HG03175 (cell line): ENCODE measurements around the gene TSC22D4.
"Not testable (repeated sequence)": the region's sequence is repeated elsewhere in the genome, so short reads cannot be mapped to it uniquely, and the experiment has no call there.

Experiments used
- ATAC-seq: cut with Tn5 transposase; IDR thresholded peaks from one replicate; pipeline ENCODE4 v1.9.1; 2021; ENCODE audit warnings: mild to moderate bottlenecking, moderate library complexity; ENCODE audit not compliant: unreplicated experiment

Gene TSC22D4

DNA sequence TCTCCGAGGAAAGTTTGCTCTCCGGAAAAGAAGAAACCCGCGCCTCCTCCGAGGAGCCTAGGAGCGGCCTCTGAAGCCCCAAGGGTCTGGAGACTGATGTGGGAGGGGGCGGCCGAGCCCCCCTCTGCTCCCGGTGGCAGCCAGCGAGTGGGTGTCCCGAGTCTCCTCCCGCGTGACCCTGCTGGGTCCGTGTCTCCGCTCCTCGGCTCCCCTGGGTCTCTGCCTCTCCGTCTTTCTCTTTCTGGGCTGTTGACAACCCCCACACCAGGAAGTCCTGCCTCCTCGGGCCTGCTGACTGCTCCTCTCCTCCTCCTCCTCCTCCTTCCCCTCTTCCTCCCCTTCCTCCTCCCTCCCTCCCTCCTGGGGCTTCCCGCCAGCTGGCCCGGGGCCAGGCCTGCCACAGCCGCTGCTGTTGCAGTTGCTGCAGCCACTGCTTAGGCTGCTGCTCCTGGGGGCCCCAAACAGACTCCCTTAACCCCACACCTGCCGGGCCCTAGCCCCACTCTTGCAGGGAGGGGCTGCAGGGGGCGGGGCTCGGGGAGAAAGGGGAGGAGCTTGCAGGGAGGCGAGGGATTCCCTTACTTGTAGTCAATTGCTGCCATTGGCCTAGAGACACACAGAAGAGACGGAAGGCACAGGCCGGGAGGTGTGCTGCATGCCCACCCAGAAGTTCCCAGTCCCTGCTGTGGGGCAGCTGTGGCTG lies at the start of gene TSC22D4:
Gene TSC22D4, minus strand, starts transcription at position 257 of the 703 bp plus-strand sequence. CDS start 1,176 bp downstream, outside the sequence.
- peak; percentile 71 for ATAC-seq

GRCh38 chr7:100528108-100528866 lies 49.3 kb upstream of the TSC22D4 start:
- not testable (repeated sequence) for ATAC-seq

GRCh38 chr7:100523192-100523591 lies 44.2 kb upstream of the TSC22D4 start:
- ATAC-seq: not testable (repeated sequence)

- ATAC-seq: not testable (repeated sequence)
These were observed 43.0 kb upstream of the TSC22D4 start for GRCh38 chr7:100521909-100522593.

- ATAC-seq: no peak
These were observed 42.1 kb upstream of the TSC22D4 start for GRCh38 chr7:100521076-100521475.

DNA sequence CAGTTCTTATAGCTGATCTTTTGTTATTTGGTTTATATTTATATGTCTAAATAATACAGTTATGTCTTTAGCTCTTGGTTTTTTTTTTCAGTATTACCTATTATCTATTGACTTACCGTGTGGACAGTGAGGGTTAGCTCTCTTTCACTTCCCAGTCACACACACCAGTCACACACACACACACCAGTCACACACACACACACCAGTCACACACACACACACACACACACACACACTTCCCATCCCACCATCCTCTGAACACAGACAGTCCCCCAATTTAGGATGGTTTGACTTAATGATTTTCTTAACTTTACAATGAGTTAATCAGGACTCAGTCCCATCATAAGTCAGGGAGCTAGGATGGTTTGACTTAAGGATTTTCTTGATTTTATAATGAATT lies 41.1 kb upstream of the TSC22D4 start:
- no peak for ATAC-seq

DNA sequence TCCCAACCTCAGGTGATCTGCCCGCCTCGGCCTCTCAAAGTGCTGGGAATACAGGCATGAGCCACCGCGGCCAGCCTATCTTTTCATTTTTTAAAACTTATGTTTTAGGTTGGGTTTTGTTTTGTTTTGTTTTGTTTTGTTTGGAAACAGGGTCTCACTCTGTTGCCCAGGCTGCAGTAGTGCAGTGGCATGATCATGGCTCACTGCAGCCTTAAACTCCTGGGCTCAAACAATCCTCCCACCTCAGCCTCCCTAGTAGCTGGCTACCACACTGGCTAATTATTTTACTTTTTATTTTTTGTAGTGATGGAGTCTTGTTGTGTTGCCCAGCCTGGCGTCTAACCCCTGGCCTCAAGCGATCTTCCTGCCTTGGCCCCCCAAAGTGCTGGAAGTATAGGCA lies 40.6 kb upstream of the TSC22D4 start:
- ATAC-seq: no peak

DNA sequence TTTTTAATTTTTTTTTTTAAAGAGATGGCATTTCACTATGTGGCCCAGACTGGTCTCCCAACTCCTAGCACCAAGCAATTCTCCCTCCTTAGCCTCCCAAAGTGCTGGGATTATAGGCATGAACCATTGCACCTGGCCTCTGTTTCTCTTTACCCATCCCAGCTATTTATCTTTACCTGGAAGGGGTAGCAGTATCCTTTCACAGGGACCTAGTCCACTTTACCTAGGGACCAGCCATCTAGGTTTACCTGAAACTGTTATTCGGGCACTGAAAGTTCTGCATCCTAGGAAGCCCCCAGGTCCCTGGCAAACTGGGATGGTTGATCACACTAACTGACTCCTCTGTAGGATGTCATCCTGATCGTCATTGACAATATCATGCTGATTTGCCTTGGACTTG lies 38.3 kb upstream of the TSC22D4 start:
- no peak for ATAC-seq

DNA sequence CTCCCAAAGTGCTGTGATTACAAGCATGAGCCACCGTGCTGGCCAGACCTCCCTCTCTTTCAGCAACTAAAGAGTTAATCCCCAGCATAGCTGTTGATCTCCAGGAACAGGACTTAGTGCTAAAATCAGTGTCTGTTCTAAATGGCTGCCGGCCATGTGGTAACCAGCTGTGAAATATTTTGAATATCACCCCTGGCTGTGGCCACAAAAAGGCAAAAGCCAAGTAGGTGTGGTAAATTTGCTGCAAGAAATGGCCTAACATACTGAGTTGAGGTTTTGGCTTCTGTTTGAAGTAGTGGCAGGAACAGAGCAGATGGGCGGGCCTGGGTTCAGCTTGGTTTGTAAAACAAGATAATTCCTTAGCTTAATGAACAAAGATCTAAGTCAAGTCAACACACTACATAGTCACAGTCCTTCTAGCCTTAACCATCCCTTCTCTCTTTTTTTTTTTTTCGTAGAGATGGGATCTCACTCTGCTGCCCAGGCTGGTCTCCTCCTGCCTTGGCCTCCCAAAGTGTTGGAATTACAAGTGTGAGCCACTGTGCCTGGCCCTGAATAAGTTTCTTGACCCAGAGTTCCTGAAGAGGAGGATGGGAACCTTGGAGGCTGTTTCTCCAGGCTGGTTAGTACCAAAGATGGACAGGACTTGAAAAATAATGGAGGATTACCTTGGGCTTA lies 37.3 kb upstream of the TSC22D4 start:
- peak; percentile 64 for ATAC-seq

DNA sequence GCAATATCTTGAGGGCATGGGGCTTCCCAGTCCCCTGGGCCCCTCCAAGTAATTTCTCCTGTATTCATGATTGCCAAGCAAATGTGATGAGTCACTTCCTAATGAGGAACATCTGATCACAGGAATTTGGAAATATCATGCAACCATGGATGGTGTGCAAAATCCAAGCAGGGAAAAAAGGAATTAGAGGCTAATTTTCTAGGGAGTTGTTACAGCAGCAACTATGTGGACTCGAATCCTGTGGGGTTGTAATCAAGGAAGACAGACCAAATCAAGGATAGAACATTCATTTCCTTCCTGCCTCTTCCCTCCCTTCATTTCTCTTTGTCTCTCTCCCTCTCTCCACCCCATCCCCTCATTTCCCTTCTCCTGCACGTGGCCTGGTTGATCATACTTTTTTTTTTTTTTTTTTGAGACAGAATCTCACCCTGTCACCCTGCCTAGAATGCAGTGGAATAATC lies 36.1 kb upstream of the TSC22D4 start:
- no peak for ATAC-seq

DNA sequence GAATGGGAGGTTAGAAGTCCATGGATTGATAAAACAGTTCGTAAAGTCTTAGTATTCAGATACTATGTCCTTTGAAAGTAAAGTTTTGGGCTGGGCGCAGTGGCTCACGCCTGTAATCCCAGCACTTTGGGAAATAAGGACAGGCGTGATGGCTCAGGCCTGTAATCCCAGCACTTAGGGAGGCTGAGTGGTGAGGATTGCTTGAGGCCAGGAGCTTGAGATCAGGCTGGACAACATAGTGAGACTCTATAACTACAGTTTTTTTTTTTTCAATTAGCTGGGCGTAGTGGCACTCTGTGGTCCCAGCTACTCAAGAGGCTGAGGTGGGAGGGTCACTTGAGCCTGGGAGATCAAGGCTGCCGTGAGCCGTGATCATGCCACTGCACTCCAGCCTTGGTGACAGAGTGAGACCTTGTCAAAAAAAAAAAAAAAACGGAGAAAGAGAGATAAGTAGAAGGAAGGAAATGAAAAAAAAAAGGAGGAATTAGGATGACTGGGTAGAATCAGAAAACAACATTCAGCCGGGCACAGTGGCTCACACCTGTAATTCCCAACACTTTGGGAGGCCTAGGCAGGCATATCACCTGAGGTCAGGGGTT lies 34.3 kb upstream of the TSC22D4 start:
- ATAC-seq: no peak

DNA sequence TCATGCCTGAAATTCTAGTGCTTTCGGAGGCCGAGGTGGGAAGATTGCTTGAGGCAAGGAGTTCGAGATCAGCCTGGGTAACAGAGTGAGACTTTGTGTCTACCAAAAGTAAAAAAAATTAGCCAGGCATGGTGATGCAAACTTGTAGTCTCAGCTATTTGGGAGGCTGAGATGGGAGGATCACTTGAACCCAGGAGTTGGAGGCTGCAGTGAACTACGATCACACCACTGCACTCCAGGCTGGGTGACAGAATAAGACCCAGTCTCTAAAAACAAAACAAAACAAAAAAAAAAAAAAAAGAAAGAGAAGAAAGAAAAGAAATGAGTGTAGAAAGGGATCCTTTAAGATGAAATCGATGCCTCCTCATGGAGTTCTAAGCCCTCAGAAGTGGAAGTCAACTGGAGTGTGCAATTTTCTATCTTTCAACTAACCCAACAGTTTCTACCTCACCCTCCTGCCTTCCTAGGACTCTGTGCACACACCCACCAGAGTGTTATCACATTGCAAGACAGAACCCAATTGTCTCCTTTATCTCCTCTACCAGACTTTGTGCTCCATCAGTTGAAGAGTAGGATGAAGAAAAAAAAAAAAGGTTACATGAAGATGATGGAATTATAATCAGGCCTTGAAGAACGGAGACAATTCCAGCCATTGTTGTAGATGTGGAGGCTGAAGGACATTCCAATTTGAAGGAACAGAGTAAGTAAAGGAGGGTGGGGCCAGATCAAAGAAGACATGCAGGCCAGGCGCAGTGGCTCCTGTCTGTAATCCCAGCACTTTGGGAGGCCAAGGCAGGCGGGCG lies 31.6 kb upstream of the TSC22D4 start:
- ATAC-seq: no peak

DNA sequence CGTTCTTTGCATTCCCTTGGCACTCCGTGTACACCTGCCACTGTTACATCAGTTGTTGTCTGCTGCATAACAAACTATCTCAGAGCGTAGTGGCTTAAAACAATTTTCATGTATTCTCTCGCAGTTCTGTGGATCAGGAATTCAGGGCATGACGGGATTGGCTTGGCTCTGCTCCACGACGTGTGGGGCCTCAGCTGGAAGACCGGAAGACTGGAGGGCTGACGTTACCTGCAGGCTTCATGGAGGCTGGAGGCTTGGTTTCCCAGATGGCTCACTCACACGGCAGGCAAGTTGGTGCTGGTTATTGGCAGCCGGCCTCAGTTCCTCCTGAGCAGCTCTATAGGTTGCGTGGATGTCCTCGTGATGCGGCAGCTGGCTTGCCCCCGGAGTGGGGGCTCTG lies 30.2 kb upstream of the TSC22D4 start:
- no peak for ATAC-seq

DNA sequence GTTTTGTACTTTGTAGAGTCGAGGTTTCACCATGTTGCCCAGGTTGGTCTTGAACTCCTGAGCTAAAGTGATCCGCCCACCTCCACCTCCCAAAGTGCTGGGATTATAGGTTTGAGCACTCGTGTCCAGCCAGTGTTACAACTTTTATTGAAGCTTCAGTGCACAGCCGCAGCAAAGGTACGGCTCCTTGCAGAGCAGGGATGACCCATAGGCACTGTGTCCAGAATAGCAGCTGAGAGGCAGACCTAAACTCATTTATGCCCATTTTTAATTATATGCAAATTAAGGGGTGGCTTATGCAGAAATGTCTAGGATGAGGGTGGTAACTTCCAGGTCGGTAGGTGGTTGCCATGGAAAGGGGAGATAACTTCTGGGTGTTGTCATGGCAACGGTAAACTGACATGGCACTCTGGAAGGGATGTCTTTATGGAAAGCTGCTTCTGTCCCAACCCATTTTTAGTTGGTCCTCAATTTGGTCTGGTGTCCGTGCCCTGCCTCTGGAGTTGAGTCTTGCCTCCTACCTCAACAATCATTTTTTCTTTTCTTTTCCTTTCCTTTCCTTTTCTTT lies 27.4 kb upstream of the TSC22D4 start:
- no peak for ATAC-seq

GRCh38 chr7:100504887-100505611 lies 26.0 kb upstream of the TSC22D4 start:
- ATAC-seq: no peak

- not testable (repeated sequence) for ATAC-seq
These were observed 25.0 kb upstream of the TSC22D4 start for GRCh38 chr7:100504031-100504430.

DNA sequence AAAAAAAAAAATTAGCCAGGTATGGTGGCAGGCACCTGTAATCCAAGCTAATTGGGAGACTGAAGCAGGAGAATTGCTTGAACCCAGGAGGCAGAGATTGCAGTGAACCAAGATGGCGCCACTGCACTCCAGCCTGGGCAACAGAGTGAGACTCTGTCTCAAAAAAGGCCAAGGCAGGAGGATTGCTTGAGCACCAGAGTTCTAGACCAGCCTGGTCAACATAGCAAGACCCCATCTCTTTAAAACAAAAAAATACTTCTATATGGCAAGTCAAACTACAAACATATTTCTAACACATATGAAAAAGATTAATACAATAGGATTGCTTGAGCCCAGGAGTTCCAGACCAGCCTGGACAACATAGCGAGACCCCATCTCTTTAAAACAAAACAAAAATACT lies 21.7 kb upstream of the TSC22D4 start:
- not testable (repeated sequence) for ATAC-seq

DNA sequence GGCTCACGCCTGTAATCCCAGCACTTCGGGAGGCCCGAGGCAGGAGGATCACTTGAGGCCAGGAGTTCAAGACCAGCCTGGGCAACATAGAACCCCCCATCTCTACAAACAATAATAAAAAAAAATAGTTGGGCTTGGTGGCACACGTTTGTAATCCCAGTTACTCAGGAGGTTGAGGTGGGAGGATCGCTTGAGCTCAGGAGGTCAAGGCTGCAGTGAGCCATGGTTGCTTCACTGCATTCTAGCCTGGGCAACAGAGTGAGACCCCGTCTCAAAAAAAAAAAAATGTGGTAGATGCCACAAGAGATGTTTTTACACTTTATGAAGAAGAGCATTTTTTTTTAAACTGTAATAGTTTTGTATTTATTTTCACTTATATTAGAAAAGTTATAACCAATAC lies 17.5 kb upstream of the TSC22D4 start:
- no peak for ATAC-seq
